Smooth muscle cell of trachea (primary cell): Measurements from ENCODE around the gene CCKAR. TPM values are rescaled to one million over a fixed set of nuclear protein-coding genes. Genes with fewer than 3 reads are reported as not detected.

Source experiments
- total RNA-seq: library from RNA; depleted of rRNA; stranded (reverse); fragments of >200 nt; gene quantifications from 2 replicates; pipeline ENCODE4 v1.2.1, GENCODE V29; 2014

The CCKAR gene, protein sequence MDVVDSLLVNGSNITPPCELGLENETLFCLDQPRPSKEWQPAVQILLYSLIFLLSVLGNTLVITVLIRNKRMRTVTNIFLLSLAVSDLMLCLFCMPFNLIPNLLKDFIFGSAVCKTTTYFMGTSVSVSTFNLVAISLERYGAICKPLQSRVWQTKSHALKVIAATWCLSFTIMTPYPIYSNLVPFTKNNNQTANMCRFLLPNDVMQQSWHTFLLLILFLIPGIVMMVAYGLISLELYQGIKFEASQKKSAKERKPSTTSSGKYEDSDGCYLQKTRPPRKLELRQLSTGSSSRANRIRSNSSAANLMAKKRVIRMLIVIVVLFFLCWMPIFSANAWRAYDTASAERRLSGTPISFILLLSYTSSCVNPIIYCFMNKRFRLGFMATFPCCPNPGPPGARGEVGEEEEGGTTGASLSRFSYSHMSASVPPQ
- total RNA-seq: 19.4 and 25.2 TPM in 2 replicates

DNA sequence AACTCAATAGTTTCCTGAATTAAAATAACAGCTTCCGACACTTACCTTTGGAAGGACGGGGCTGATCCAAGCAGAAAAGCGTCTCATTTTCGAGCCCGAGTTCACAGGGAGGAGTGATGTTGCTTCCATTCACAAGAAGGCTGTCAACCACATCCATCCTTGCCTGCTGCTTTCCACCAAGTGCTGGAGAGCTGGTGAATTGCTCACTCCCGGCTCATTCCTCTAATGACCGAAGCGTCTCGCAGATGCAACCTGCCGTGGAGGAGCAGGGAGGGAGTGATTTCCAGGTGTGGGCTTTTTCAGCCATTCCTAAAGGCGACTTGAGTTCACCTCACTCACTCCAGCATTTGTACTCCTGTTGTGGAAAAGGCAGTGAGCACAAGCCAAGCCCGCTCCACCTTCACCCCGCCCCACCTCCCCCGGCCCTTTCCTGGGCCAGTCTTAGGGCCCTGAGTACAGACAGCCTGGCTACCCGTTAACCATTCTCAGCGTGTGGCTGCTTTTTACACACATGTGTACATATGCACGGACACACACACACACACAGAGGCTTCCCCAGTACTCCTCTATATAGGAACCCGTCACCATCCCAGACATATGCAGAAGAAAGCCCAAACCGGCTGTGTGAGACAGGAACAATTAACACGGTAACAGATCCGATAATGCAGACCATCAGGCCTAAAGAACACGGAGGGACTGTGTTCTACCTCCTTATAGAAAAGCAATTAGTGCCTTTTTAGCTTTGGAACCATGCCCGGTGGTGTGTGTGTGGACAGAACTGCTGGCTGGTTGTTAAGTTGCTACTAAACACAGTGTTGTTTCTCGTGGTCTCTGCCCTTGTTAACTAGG lies at the start of gene CCKAR:
CCKAR (minus strand) TSS at position 374 of the 849 bp plus-strand sequence; CDS start at position 157, 217 bp downstream.

Other genes with a start within 250 kb of the CCKAR start
- gene RBPJ, start 169.5 kb downstream of the CCKAR start, total RNA-seq: 184 and 284 TPM in 2 replicates
- 88.8 and 187 TPM in 2 replicates for gene TBC1D19, start 93.6 kb upstream of the CCKAR start, total RNA-seq